Breast epithelium (tissue), 4 donors: ENCODE data around the gene AARSD1. TPM values are rescaled to one million over a fixed set of nuclear protein-coding genes. Genes with fewer than 3 reads are reported as not detected.
"Not testable (repeated sequence)": the region's sequence is repeated elsewhere in the genome, so short reads cannot be mapped to it uniquely, and the experiment has no call there.

ENCODE experiments used
- DNase-seq, 2 donors: peaks; one replicate each; pipeline ENCODE4 v3.0.0-alpha.2; 2019; ENCODE audit warnings: low spot score in 2 of 2
- H3K27ac ChIP-seq, 2 donors: fragments of 200-600 bp; sonication (generic) in 1 of 2; one replicate each; pipeline ENCODE4 v1.5.1; 2016 to 2019; ENCODE audit warnings: mild to moderate bottlenecking in 1 of 2
- H3K27me3 ChIP-seq, 2 donors: fragments of 200-600 bp; sonication (generic) in 1 of 2; one replicate each; pipeline versions ENCODE4 v1.5.1 to v1.6.0; 2017 to 2019; ENCODE audit warnings: control low read depth in 1 of 2, mild to moderate bottlenecking in 1 of 2
- H3K36me3 ChIP-seq: fragments of 200-600 bp; one replicate; pipeline ENCODE4 v1.5.1; 2019
- H3K4me1 ChIP-seq, 2 donors: fragments of 200-600 bp; sonication (generic); one replicate each; pipeline ENCODE4 v1.5.1; 2016 to 2019; ENCODE audit warnings: control low read depth in 1 of 2
- H3K4me3 ChIP-seq, 3 donors: fragments of 200-600 bp; sonication (generic); 1 replicate in 2 of 3; 2 replicates in 1 of 3; pipeline ENCODE4 v1.5.1; 2016 to 2019; ENCODE audit warnings: mild to moderate bottlenecking in 3 of 3, moderate library complexity in 2 of 3
- H3K9me3 ChIP-seq, 2 donors: fragments of 200-600 bp; sonication (generic) in 1 of 2; one replicate each; pipeline ENCODE4 v1.5.1; 2016 to 2019; ENCODE audit warnings: control low read depth in 1 of 2
- CTCF ChIP-seq, 3 donors: fragments of 450-650 bp; IDR thresholded peaks; one replicate each; pipeline ENCODE4 v1.5.1; 2016 to 2017; ENCODE audit warnings: antibody characterized with exemption in 3 of 3, mild to moderate bottlenecking in 3 of 3, moderate library complexity in 3 of 3
- POLR2A ChIP-seq: fragments of 450-650 bp; IDR thresholded peaks from one replicate; pipeline ENCODE4 v1.6.1; 2016; ENCODE audit warnings: antibody characterized with exemption, mild to moderate bottlenecking, moderate library complexity
- POLR2AphosphoS5 ChIP-seq, 3 donors: sonication (generic); formaldehyde crosslinking; IDR thresholded peaks; one replicate each; pipeline ENCODE4 v1.6.1; 2017; ENCODE audit warnings: antibody characterized with exemption in 3 of 3
- intact Hi-C: fragments of 100-400 bp; cut with DNase I; formaldehyde crosslinking; loops from one replicate; pipeline ENCODE4 v1.15.1; 2023; ENCODE audit warnings: low total_unique reads
- total RNA-seq, 3 donors: library from RNA; depleted of rRNA; stranded (reverse); fragments of >200 nt; gene quantifications; one replicate each; pipeline ENCODE4 v1.1.0, GENCODE V29; 2016

The AARSD1 gene
- total RNA-seq, 3 donors from 2014 or later: 25.3 to 34.7 (median 26.5) TPM

DNA sequence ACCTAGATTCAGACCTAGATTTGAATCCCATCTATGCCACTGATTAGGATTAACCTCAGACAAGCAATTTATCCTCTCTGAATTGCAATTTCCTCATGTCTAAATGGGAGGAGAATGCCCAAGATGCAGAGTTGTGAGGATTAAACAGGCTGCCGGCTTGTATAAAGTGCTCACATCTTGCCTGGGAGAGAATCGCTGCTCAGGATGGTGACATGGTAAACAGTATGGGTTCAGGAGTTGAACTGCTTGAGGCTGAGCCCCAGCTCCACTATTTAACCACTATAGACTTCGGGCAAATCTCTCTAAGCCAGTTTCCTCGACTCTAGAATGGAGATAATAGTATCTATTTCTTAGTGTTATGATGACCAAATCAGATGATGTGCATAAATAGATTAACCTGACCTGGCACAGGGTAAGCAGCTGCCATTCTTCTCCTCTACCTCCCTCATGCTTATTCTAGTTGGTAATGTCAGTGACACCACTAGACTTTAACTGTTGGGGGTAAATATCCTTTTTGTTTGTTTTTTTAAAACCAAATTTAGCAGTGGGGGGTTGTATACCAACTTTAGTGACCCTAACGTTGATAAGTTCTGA, 33.2 kb upstream of the AARSD1 start:
- H3K4me1 ChIP-seq: peaks cover 0 to 8% of the 10 kb centered on the region in 2 donors
- TF ChIP-seq POLR2AphosphoS5 (IDR thresholded peaks at IDR 0.05): no peak
- no peak for TF ChIP-seq POLR2A
- no peak for TF ChIP-seq CTCF (IDR thresholded peaks at IDR 0.05)
- no peak for DNase-seq
- H3K4me3 ChIP-seq: peak overlapping the region in 2 of 3 donors; percentile 51 to 80
- intact Hi-C loops: no loop called here
- H3K36me3 ChIP-seq: no peaks in the 10 kb centered on the region
- no peaks in the 10 kb centered on the region for H3K27me3 ChIP-seq
- no peaks in the 10 kb centered on the region for H3K9me3 ChIP-seq
- H3K27ac ChIP-seq: peak overlapping the region; percentile 71 to 95

DNA sequence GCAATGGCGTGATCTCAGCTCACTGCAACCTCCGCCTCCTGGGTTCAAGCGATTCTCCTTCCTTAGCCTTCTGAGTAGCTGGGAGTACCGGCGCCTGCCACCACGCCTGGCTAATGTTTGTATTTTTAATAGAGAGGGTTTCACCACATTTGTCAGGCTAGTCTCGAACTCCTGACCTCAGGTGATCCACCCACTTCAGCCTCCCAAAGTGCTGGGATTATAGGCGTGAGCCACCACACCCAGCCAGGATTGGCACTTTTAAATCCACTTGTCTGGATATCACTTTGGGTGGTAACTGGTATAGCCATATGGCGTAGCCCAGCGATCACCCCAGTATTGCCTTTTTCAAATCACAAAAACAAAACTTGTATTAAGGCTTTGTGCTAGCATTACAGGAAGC, 29.7 kb upstream of the AARSD1 start:
- H3K4me1 ChIP-seq, H3K9me3 ChIP-seq, H3K27ac ChIP-seq, DNase-seq, H3K36me3 ChIP-seq, H3K27me3 ChIP-seq, intact Hi-C loops, H3K4me3 ChIP-seq: not testable (repeated sequence)

DNA sequence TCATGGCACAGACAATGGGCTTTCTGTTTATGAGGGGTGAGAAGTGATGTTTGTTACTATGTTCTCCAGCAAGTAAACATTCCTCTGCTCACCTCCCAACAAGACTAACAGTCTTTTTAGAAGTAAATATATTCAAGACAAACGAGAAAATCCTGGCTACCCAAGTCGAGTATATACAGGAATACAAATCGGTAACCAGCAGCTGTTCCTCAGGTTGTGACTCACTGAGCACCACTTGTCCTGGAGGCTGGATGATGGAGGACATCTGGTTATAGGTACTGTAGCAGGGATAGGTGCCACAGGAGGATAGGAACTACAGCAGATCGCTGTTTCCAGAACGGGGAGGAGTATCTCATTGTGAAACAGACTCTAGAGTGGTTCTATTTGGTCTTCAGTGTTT, 28.6 kb upstream of the AARSD1 start:
- Histone ChIP-seq H3K9me3 (no peaks in the 10 kb centered on the region), H3K27me3 (no peaks in the 10 kb centered on the region), H3K4me1 (no peaks in the 10 kb centered on the region), H3K27ac (no peak overlapping the region), H3K36me3 (no peaks in the 10 kb centered on the region), H3K4me3 (no peak overlapping the region)
- no peak for DNase-seq
- intact Hi-C loops: no loop called here
- TF ChIP-seq POLR2A (no peak), POLR2AphosphoS5 (IDR thresholded peaks at IDR 0.05) (no peak), CTCF (IDR thresholded peaks at IDR 0.05) (no peak)

DNA sequence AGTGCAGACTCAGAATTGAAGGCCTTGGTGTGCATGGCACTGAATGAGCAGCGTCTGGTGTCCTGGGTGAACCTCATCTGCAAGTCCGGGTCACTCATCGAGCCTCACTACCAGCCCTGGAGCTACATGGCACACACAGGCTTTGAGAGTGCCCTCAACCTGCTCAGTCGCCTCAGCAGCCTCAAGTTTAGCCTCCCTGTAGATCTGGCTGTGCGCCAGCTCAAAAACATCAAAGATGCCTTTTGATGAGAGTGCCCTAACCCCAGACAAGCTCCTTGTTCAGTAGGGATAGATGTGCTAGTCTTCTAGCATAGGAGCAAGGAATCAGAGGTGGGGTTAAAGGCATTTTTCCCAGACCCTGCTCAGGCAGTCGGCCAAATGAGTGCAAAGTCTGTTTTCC, 27.2 kb upstream of the AARSD1 start:
- TF ChIP-seq POLR2AphosphoS5 (IDR thresholded peaks at IDR 0.05) (no peak), POLR2A (no peak), CTCF (IDR thresholded peaks at IDR 0.05) (no peak)
- no peaks in the 10 kb centered on the region for H3K4me1 ChIP-seq
- no peak overlapping the region for H3K4me3 ChIP-seq
- intact Hi-C loops: no loop called here
- H3K36me3 ChIP-seq: no peaks in the 10 kb centered on the region
- H3K27me3 ChIP-seq: no peaks in the 10 kb centered on the region
- no peak for DNase-seq
- H3K9me3 ChIP-seq: no peaks in the 10 kb centered on the region
- H3K27ac ChIP-seq: peak overlapping the region in 1 of 2 donors; percentile 3

DNA sequence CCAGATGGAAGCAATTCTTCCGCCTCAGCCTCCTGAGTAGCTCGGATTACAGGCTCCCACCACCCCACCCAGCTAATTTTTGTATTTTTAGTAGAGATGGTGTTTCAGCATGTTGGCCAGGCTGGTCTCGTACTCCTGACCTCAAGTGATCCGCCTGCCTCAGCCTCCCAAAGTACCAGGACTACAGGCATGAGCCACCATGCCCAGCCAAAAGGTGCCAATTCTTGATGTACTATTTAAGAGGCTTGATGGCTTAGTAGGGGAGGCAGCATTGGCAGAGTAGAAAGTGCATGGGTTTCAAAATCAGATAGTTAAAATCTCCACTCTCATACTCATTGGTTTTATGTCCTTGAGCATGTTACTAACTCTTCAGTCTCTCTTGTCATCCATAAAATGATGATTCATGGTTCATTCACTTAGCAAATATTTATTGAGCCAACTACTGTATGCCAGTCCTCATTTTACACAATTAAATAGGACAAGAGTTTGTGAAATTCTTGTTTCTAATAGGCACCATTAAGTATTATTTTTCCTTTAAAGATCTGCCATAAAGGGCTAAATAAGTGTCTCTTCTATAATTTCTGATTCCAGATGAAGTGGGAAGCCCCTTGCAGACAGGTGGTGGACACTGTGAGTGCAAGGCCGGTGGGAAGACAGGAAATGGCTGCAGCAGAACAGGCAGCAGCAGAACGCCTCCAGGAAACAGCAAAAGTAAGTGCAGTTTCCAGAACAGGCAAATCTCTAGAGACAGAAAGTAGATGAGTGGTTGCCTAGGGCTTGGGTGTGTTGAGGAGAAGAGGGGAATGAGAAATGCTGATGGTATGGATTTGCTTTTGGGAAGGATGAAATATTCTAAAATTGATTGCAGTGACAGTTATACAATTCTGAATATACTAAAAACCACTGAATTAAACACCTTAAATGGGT, 25.7 kb upstream of the AARSD1 start:
- TF ChIP-seq CTCF (IDR thresholded peaks at IDR 0.05) (no peak), POLR2AphosphoS5 (IDR thresholded peaks at IDR 0.05) (no peak), POLR2A (no peak)
- no peaks in the 10 kb centered on the region for H3K27me3 ChIP-seq
- intact Hi-C loops: no loop called here
- no peaks in the 10 kb centered on the region for H3K9me3 ChIP-seq
- no peak for DNase-seq
- no peak overlapping the region for H3K4me3 ChIP-seq
- H3K27ac ChIP-seq: peak overlapping the region in 1 of 2 donors; percentile 15
- H3K36me3 ChIP-seq: no peaks in the 10 kb centered on the region
- no peaks in the 10 kb centered on the region for H3K4me1 ChIP-seq
